HG02852 (cell line): ENCODE measurements around the gene SAP30.

Source experiments
- ATAC-seq: cut with Tn5 transposase; IDR thresholded peaks from one replicate; pipeline ENCODE4 v1.9.1; 2021; ENCODE audit warnings: mild to moderate bottlenecking, moderate library complexity; ENCODE audit not compliant: unreplicated experiment

Gene SAP30

GRCh38 chr4:173370477-173371291 lies at the start of gene SAP30:
Gene SAP30 (plus strand): TSS chr4:173370954. CDS start chr4:173371183, 229 bp downstream.
- ATAC-seq: peak; percentile 70

GRCh38 chr4:173325007-173325736 lies 45.6 kb upstream of the SAP30 start:
- ATAC-seq: no peak

GRCh38 chr4:173328236-173328901 lies 42.4 kb upstream of the SAP30 start:
- ATAC-seq: no peak

GRCh38 chr4:173330590-173330989 lies 40.2 kb upstream of the SAP30 start:
- no peak for ATAC-seq

- ATAC-seq: no peak
Observed at GRCh38 chr4:173332021-173332487, 38.7 kb upstream of the SAP30 start.

- no peak for ATAC-seq
Observed at GRCh38 chr4:173332963-173333657, 37.6 kb upstream of the SAP30 start.

GRCh38 chr4:173333658-173334084 lies 37.1 kb upstream of the SAP30 start:
- peak; percentile 1 for ATAC-seq

- peak; percentile 90 for ATAC-seq
Observed at GRCh38 chr4:173334085-173334890, 36.5 kb upstream of the SAP30 start, which contains the start of gene HMGB2. Gene HMGB2 (minus strand): TSS chr4:173334358. CDS start chr4:173333649, 709 bp downstream.

GRCh38 chr4:173334891-173335752 lies 35.6 kb upstream of the SAP30 start:
- peak; percentile 32 for ATAC-seq

GRCh38 chr4:173337463-173337862 lies 33.3 kb upstream of the SAP30 start:
- ATAC-seq: no peak

GRCh38 chr4:173343832-173344397 lies 26.8 kb upstream of the SAP30 start:
- ATAC-seq: no peak

GRCh38 chr4:173345648-173346047 lies 25.1 kb upstream of the SAP30 start:
- peak; percentile 49 for ATAC-seq

- no peak for ATAC-seq
Observed at GRCh38 chr4:173346074-173346473, 24.7 kb upstream of the SAP30 start.

- ATAC-seq: no peak
Observed at GRCh38 chr4:173347467-173347866, 23.3 kb upstream of the SAP30 start.

- ATAC-seq: no peak
Observed at GRCh38 chr4:173357939-173358338, 12.8 kb upstream of the SAP30 start.

GRCh38 chr4:173360587-173361221 lies 10.1 kb upstream of the SAP30 start:
- no peak for ATAC-seq

GRCh38 chr4:173362666-173363065 lies 8.1 kb upstream of the SAP30 start:
- ATAC-seq: no peak

- ATAC-seq: no peak
Observed at GRCh38 chr4:173365359-173365996, 5.3 kb upstream of the SAP30 start.
